ENCODE results near the gene EXOC6B.

DNA sequence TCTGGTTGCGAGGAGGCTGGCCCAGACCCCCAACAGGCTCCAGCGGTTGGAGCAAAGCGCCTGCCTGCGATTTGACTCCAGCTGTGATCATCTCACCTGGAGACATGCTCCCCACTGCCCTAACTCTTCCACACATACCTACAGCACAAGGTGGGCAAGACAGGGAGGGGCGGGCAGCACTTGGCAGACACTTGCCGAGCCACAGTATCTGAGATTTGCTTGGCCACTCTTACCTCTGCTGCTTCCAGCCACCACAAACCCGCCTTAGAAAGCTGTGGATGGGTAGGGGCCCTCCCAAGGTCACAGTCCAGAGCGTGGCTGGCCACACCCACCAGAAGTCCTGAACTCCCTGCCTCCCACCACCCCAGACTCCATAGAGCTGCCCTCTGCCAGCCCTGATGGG lies 686.4 kb downstream of the EXOC6B start:
- TF ChIP-seq POLR2A (IDR thresholded peaks at IDR 0.05): no peak
- TF ChIP-seq, protein P1, sequence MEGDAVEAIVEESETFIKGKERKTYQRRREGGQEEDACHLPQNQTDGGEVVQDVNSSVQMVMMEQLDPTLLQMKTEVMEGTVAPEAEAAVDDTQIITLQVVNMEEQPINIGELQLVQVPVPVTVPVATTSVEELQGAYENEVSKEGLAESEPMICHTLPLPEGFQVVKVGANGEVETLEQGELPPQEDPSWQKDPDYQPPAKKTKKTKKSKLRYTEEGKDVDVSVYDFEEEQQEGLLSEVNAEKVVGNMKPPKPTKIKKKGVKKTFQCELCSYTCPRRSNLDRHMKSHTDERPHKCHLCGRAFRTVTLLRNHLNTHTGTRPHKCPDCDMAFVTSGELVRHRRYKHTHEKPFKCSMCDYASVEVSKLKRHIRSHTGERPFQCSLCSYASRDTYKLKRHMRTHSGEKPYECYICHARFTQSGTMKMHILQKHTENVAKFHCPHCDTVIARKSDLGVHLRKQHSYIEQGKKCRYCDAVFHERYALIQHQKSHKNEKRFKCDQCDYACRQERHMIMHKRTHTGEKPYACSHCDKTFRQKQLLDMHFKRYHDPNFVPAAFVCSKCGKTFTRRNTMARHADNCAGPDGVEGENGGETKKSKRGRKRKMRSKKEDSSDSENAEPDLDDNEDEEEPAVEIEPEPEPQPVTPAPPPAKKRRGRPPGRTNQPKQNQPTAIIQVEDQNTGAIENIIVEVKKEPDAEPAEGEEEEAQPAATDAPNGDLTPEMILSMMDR (IDR thresholded peaks at IDR 0.05): no peak

All from stomach (tissue), 4 donors.